Activated CD8-positive, alpha-beta memory T cell treated with anti-CD3 and anti-CD28 coated beads for 1 hour (primary cell): ENCODE data around the gene UBXN7.
"Not testable (repeated sequence)": the region's sequence is repeated elsewhere in the genome, so short reads cannot be mapped to it uniquely, and the experiment has no call there.

Experiments
- DNase-seq, 2 donors: peaks; one replicate each; pipeline ENCODE4 v3.0.0-alpha.2; 2020; ENCODE audit warnings: low read depth in 1 of 2; ENCODE audit errors: extremely low read depth in 1 of 2

The UBXN7 gene

GRCh38 chr3:196421668-196422067 is 10.6 kb downstream of the UBXN7 start:
- not testable (repeated sequence) for DNase-seq

- no peak for DNase-seq
These were observed 12.8 kb downstream of the UBXN7 start for GRCh38 chr3:196419386-196419785.

- DNase-seq = no peak
These were observed 13.6 kb downstream of the UBXN7 start for GRCh38 chr3:196418601-196419000.

DNA sequence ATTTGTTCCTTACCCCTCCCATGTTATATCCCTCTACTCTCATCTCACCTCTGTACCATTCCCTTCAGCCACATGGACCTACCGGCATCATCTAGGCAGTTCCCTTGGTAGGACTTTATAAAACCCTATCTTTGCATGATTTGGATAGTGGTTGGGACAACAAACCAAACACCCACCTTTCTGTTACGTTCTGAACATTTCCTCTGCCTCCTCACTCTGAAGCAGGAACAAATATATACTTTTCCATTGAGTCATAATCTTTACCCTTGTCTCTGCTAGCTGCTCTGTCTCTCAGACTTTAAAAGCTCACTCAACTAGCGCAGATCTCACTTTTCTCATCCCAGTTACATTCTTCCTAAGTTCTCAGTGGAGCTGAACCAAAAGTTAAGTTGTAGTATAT is 17.8 kb downstream of the UBXN7 start:
- DNase-seq = no peak

DNA sequence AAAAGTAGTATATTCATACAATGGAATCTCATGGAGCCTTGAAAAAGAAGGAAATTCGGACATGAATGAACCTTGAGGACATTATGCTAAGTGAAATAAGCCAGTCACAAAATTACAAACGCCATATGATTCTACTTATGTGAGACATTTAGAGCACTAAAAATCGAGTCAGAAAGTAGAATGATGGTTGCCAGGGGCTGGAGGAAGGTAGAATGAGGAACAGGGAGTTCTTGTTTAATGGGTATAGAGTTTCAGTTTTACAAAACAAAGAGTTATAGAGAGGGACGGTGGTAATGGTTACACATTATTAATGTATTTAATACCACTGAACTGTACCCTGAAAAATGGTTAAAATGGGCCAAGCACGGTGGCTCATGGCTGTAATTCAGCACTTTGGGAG is 19.5 kb downstream of the UBXN7 start:
- no peak for DNase-seq

GRCh38 chr3:196409409-196409808 is 22.8 kb downstream of the UBXN7 start:
- DNase-seq = no peak

GRCh38 chr3:196408565-196409300 is 23.5 kb downstream of the UBXN7 start:
- no peak for DNase-seq

DNA sequence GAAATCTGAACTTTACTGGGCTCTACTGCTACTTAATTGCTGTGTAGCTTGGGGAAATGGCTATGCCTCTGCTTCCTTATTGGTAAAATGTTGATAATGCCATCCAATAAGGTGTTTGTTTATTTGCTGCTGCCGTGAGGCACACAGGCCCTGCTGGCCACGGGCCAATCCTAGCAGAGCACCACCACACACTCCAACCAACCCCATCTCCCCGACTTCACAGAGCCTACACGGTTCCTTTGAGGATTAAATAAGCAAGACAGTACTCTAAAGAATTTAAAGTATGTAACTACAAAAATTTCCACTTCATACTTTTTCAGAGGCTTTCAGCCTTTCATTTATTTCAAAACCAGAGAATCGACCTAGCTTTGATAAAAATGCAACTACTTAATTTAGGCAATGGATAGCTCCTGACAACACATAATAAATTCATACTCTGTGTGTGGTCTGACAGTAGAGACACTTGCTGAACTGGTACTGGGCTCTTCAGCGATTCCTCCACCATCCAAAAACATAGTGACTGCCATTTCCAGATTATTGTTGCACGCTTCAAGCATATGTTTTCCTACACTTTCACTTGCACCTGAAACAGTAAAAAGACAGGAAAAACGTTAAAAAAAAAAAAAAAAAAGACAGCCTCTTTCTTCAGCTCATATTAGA is 25.3 kb downstream of the UBXN7 start:
- no peak for DNase-seq

- DNase-seq = no peak
These were observed 31.9 kb downstream of the UBXN7 start for GRCh38 chr3:196400331-196400730.

DNA sequence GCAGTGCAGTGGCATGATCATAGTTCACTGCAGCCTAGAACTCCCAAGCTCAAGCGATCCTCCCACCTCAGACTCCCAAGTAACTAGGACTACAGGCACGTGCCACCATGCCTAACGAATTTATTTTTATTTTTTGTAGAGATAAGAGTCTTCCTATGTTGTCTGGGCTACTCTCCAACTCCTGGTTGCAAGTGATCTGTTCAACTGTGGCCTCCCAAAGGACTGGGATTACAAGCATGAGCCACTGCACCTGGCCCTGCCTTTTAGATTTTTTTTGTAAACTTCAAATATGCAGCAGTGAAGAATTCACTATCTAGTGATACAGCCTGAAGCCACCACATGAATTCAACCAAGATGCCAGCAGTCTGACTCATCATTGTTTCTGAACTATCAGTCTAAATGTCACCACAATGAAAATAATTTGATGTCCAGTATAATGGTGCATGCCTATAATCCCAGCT is 32.7 kb downstream of the UBXN7 start:
- DNase-seq = no peak

DNA sequence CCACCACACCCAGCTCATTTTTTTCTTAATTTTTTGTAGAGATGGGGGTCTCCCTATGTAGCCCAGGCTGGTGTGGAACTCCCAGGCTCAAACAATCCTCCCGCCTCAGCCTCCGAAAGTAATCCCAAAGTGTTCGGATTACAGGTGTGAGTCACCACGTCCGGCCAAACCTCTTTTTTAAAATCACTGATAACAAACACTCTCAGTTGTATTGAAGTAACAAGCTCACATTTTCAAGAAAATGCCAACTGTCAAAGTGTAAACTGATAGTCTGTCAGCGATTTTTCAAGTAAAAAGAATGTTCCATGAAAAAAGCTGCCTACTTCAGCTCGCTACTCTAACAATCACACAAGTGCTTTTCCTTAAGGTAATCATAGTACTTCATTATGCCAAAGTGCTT is 33.4 kb downstream of the UBXN7 start:
- no peak for DNase-seq

GRCh38 chr3:196397941-196398340 is 34.3 kb downstream of the UBXN7 start:
- no peak for DNase-seq

- DNase-seq = no peak
These were observed 42.1 kb downstream of the UBXN7 start for GRCh38 chr3:196390116-196390515.

DNA sequence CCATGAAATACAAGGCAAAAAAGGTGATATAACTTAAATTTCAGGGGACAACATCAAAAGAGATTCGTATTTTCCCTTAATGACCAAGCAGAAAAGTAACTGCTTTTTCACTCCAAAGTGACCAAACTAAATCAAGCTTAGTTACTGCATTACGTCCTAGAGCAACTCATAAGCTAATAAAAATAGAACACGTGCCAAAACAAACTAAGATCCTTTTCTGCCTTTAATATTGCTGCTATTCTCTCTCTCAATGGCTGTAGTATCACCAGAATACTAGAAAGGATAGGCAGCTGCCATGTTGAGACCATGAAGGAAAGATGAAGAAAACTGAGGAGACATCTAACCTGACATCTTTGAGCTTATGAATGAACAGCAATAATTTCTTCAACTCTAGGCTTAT is 43.3 kb downstream of the UBXN7 start:
- no peak for DNase-seq

DNA sequence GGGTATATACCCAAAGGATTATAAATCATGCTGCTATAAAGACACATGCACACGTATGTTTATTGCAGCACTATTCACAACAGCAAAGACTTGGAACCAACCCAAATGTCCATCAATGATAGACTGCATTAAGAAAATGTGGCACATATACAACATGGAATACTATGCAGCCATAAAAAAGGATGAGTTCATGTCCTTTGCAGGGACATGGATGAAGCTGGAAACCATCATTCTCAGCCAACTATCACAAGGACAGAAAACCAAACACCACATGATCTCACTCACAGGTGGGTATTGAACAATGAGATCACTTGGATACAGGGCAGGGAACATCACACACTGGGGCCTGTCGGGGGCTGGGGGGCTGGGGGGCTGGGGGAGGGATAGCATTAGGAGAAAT is 44.3 kb downstream of the UBXN7 start:
- DNase-seq = not testable (repeated sequence)

- DNase-seq = not testable (repeated sequence)
These were observed 45.4 kb downstream of the UBXN7 start for GRCh38 chr3:196386797-196387196.

DNA sequence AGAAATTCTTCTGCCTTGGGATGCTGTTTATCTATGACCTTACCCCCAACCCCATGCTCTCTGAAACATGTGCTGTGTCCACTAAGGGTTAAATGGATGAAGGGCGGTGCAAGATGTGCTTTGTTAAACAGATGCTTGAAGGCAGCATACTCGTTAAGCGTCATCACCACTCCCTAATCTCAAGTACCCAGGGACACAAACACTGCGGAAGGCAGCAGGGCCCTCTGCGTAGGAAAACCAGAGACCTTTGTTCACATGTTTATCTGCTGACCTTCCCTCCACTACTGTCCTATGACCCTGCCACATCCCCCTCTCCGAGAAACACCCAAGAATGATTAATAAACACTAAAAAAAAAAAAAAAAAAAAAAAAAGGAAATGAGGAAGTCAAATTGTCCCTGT is 46.2 kb downstream of the UBXN7 start:
- DNase-seq = not testable (repeated sequence)

DNA sequence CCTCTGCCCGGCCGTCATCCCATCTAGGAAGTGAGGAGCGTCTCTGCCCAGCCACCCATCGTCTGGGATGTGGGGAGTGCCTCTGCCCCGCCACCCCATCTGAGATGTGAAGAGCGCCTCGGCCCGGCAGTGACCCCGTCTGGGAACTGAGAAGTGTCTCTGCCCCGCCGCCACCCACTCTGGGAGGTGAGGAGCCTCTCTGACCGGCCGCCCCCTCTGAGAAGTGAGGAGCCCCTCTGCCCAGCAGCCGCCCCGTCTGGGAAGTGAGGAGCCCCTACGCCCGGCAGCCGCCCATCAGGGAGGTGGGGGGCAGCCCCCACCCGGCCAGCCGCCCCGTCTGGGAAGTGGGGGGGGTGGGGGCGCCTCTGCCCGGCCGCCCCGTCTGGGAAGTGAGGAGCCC is 46.8 kb downstream of the UBXN7 start:
- DNase-seq = not testable (repeated sequence)

- no peak for DNase-seq
These were observed 53.9 kb downstream of the UBXN7 start for GRCh38 chr3:196378146-196378841.

GRCh38 chr3:196377321-196377720 is 54.9 kb downstream of the UBXN7 start:
- no peak for DNase-seq

GRCh38 chr3:196365736-196366135 is 66.5 kb downstream of the UBXN7 start:
- no peak for DNase-seq

GRCh38 chr3:196360586-196360985 is 71.6 kb downstream of the UBXN7 start:
- no peak for DNase-seq
